Measurements from ENCODE around the gene ARHGEF28.
A peak's percentile ranks its signal among the peaks of the same experiment; 100 is the strongest.

The ARHGEF28 gene

GRCh38 chr5:73624888-73625287 lies 1.1 kb upstream of the ARHGEF28 start:
- no peak overlapping the region for H3K4me3 ChIP-seq (ENCODE audit: low read depth, low read length)
- DNase-seq (ENCODE audit: low read depth, low spot score) = no peak
- TF ChIP-seq CTCF (IDR thresholded peaks at IDR 0.05; ENCODE audit: insufficient read depth, low read length, missing control alignments) = no peak
- ChIA-PET POLR2A (interaction anchor here (1.0 kb wide), 1 partner anchor 34 kb away, joined by 3 read pairs; no protein-coding TSS in a partner anchor), CTCF (interaction anchor here (0.9 to 2.9 kb wide), 6 partner anchors 11 to 169 kb away, joined by 3 to 13 read pairs (median 6); no protein-coding TSS in a partner anchor)

GRCh38 chr5:73625372-73625943 lies 538 bp upstream of the ARHGEF28 start:
- H3K4me3 ChIP-seq (ENCODE audit: low read depth, low read length) = peak overlapping the region; percentile 84
- CTCF ChIA-PET = interaction anchor here (0.9 to 2.9 kb wide), 7 partner anchors 10 to 168 kb away, joined by 3 to 13 read pairs (median 6); no protein-coding TSS in a partner anchor
- no peak for TF ChIP-seq CTCF (IDR thresholded peaks at IDR 0.05; ENCODE audit: insufficient read depth, low read length, missing control alignments)
- DNase-seq (ENCODE audit: low read depth, low spot score) = no peak
- POLR2A ChIA-PET = interaction anchor here (1.0 kb wide), 1 partner anchor 35 kb away, joined by 3 read pairs; no protein-coding TSS in a partner anchor

- CTCF ChIA-PET = interaction anchor here (1.0 to 2.9 kb wide), 4 partner anchors 9 to 63 kb away, joined by 3 to 13 read pairs (median 4); no protein-coding TSS in a partner anchor
These were observed 868 bp downstream of the ARHGEF28 start for GRCh38 chr5:73626814-73627313.

GRCh38 chr5:73629456-73629855 lies 3.5 kb downstream of the ARHGEF28 start:
- ChIA-PET POLR2A (no interaction called here), CTCF (interaction anchor here (0.6 kb wide), 1 partner anchor 28 kb away, joined by 3 read pairs; no protein-coding TSS in a partner anchor)
- H3K4me3 ChIP-seq (ENCODE audit: low read depth, low read length) = no peak overlapping the region
- no peak for DNase-seq (ENCODE audit: low read depth, low spot score)
- TF ChIP-seq CTCF (IDR thresholded peaks at IDR 0.05; ENCODE audit: insufficient read depth, low read length, missing control alignments) = no peak

More at GRCh38 chr5:73626814-73627313, 868 bp downstream of the ARHGEF28 start:
- TF ChIP-seq CTCF (IDR thresholded peaks at IDR 0.05; ENCODE audit: insufficient read depth, low read length, missing control alignments) = no peak
- POLR2A ChIA-PET = interaction anchor here (0.7 kb wide), 1 partner anchor 14 kb away, joined by 3 read pairs; no protein-coding TSS in a partner anchor
- H3K4me3 ChIP-seq (ENCODE audit: low read depth, low read length) = peak overlapping the region; percentile 84
- no peak for DNase-seq (ENCODE audit: low read depth, low spot score)

GRCh38 chr5:73630765-73631164 lies 4.8 kb downstream of the ARHGEF28 start:
- no peak for TF ChIP-seq CTCF (IDR thresholded peaks at IDR 0.05; ENCODE audit: insufficient read depth, low read length, missing control alignments)
- no peak for DNase-seq (ENCODE audit: low read depth, low spot score)
- ChIA-PET POLR2A (no interaction called here), CTCF (interaction anchor here (1.5 kb wide), 1 partner anchor 63 kb away, joined by 4 read pairs; no protein-coding TSS in a partner anchor)
- no peak overlapping the region for H3K4me3 ChIP-seq (ENCODE audit: low read depth, low read length)

GRCh38 chr5:73631500-73631899 lies 5.5 kb downstream of the ARHGEF28 start:
- DNase-seq (ENCODE audit: low read depth, low spot score) = no peak
- CTCF ChIA-PET = interaction anchor here (1.5 kb wide), 1 partner anchor 63 kb away, joined by 4 read pairs; no protein-coding TSS in a partner anchor
- POLR2A ChIA-PET = no interaction called here
- TF ChIP-seq CTCF (IDR thresholded peaks at IDR 0.05; ENCODE audit: insufficient read depth, low read length, missing control alignments) = no peak
- no peak overlapping the region for H3K4me3 ChIP-seq (ENCODE audit: low read depth, low read length)

Data from AG04449 (cell line).